Liver (tissue), 3 donors: ENCODE data around the gene FH.

Experiments
- CTCF ChIP-seq: fragments of 150-350 bp; IDR thresholded peaks from 2 replicates; pipeline ENCODE4 v1.5.1; 2017; ENCODE audit warnings: improper control_type of control experiment, low read depth, low read length; ENCODE audit not compliant: missing input control
- FOXA1 ChIP-seq: IDR thresholded peaks from 2 replicates; pipeline ENCODE4 v1.6.1; 2016; ENCODE audit warnings: antibody characterized with exemption
- GABPA ChIP-seq, 2 donors: IDR thresholded peaks in 1 of 2; conservative IDR thresholded peaks in 1 of 2; 2 replicates each; pipeline ENCODE4 v1.6.1; 2016; ENCODE audit warnings: antibody characterized with exemption in 2 of 2, mild to moderate bottlenecking in 1 of 2, moderate library complexity in 1 of 2
- HNF4G ChIP-seq: IDR thresholded peaks from 2 replicates; pipeline ENCODE4 v1.6.1; 2016; ENCODE audit warnings: antibody characterized with exemption
- JUND ChIP-seq, 2 donors: IDR thresholded peaks; 2 replicates each; pipeline ENCODE4 v1.6.1; 2016; ENCODE audit warnings: antibody characterized with exemption in 2 of 2
- RAD21 ChIP-seq, 2 donors: IDR thresholded peaks; 2 replicates each; pipeline ENCODE4 v1.6.1; 2016; ENCODE audit warnings: antibody characterized with exemption in 2 of 2, mild to moderate bottlenecking in 2 of 2
- TAF1 ChIP-seq: conservative IDR thresholded peaks from 2 replicates; pipeline ENCODE4 v1.6.1; 2016; ENCODE audit warnings: antibody characterized with exemption, mild to moderate bottlenecking
- YY1 ChIP-seq: IDR thresholded peaks from 2 replicates; pipeline ENCODE4 v1.6.1; 2016; ENCODE audit warnings: antibody characterized with exemption, mild to moderate bottlenecking
- TF ChIP-seq, protein P1 (sequence below): IDR thresholded peaks from 2 replicates; pipeline ENCODE4 v1.6.1; 2016; ENCODE audit warnings: antibody characterized with exemption, mild to moderate bottlenecking
- TF ChIP-seq, protein P2 (sequence below): IDR thresholded peaks from 2 replicates; pipeline ENCODE4 v1.6.1; 2016; ENCODE audit warnings: antibody characterized with exemption
- donor health status: healthy.
- donor health status: healthy.

GRCh38 chr1:241459186-241459802 is 60.3 kb downstream of the FH start:
- no peak for TF ChIP-seq CTCF
- TF ChIP-seq, protein P1, sequence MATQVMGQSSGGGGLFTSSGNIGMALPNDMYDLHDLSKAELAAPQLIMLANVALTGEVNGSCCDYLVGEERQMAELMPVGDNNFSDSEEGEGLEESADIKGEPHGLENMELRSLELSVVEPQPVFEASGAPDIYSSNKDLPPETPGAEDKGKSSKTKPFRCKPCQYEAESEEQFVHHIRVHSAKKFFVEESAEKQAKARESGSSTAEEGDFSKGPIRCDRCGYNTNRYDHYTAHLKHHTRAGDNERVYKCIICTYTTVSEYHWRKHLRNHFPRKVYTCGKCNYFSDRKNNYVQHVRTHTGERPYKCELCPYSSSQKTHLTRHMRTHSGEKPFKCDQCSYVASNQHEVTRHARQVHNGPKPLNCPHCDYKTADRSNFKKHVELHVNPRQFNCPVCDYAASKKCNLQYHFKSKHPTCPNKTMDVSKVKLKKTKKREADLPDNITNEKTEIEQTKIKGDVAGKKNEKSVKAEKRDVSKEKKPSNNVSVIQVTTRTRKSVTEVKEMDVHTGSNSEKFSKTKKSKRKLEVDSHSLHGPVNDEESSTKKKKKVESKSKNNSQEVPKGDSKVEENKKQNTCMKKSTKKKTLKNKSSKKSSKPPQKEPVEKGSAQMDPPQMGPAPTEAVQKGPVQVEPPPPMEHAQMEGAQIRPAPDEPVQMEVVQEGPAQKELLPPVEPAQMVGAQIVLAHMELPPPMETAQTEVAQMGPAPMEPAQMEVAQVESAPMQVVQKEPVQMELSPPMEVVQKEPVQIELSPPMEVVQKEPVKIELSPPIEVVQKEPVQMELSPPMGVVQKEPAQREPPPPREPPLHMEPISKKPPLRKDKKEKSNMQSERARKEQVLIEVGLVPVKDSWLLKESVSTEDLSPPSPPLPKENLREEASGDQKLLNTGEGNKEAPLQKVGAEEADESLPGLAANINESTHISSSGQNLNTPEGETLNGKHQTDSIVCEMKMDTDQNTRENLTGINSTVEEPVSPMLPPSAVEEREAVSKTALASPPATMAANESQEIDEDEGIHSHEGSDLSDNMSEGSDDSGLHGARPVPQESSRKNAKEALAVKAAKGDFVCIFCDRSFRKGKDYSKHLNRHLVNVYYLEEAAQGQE, result no peak
- no peak for TF ChIP-seq GABPA (IDR thresholded peaks at IDR 0.05 in 1 of 2, conservative IDR thresholded peaks at IDR 0.05 in 1 of 2)
- TF ChIP-seq, protein P2, sequence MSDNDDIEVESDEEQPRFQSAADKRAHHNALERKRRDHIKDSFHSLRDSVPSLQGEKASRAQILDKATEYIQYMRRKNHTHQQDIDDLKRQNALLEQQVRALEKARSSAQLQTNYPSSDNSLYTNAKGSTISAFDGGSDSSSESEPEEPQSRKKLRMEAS, result no peak
- TF ChIP-seq JUND (IDR thresholded peaks at IDR 0.05), result no peak
- no peak for TF ChIP-seq RAD21 (IDR thresholded peaks at IDR 0.05)
- no peak for TF ChIP-seq YY1
- TF ChIP-seq TAF1, result no peak
- TF ChIP-seq HNF4G, result no peak
- TF ChIP-seq FOXA1, result no peak
